Left lung (tissue), 14 donors: ENCODE measurements around the gene GOLGA8N. TPM values are rescaled to one million over a fixed set of nuclear protein-coding genes. Genes with fewer than 3 reads are reported as not detected.
A peak's percentile ranks its signal among the peaks of the same experiment; 100 is the strongest.
"Not testable (repeated sequence)": the region's sequence is repeated elsewhere in the genome, so short reads cannot be mapped to it uniquely, and the experiment has no call there.

Experiments used
- ATAC-seq: fragments of 200-7000 bp; cut with Tn5 transposase; one replicate; pipeline ENCODE4 v1.9.1; 2020; ENCODE audit warnings: moderate library complexity
- DNase-seq, 4 donors: peaks; one replicate each; pipeline ENCODE4 v3.0.0-alpha.2; 2013 to 2020
- H3K27ac ChIP-seq, 2 donors: fragments of 200-600 bp; sonication (generic) in 1 of 2; one replicate each; pipeline versions ENCODE4 v1.5.0 to v1.8.0; 2020 to 2021
- H3K27me3 ChIP-seq, 2 donors: fragments of 200-600 bp; sonication (generic) in 1 of 2; one replicate each; pipeline versions ENCODE4 v1.5.0 to v1.8.0; 2020 to 2021
- H3K36me3 ChIP-seq, 2 donors: fragments of 200-600 bp; sonication (generic) in 1 of 2; one replicate each; pipeline versions ENCODE4 v1.5.0 to v1.8.0; 2020 to 2021
- H3K4me1 ChIP-seq, 2 donors: fragments of 200-600 bp; one replicate each; pipeline ENCODE4 v1.8.0; 2021
- H3K4me3 ChIP-seq, 2 donors: fragments of 200-600 bp; sonication (generic) in 1 of 2; one replicate each; pipeline versions ENCODE4 v1.5.0 to v1.8.0; 2020 to 2021; ENCODE audit warnings: mild to moderate bottlenecking in 1 of 2
- H3K9me3 ChIP-seq, 2 donors: fragments of 200-600 bp; sonication (generic) in 1 of 2; one replicate each; pipeline versions ENCODE4 v1.5.0 to v1.8.0; 2020 to 2021
- CTCF ChIP-seq, 2 donors: fragments of 200-600 bp; sonication (generic) in 1 of 2; IDR thresholded peaks; one replicate each; pipeline versions ENCODE4 v1.5.0 to v1.8.0; 2021; ENCODE audit warnings: antibody characterized with exemption in 2 of 2
- intact Hi-C, 2 donors: fragments of 100-400 bp; cut with DNase I; formaldehyde crosslinking; loops; one replicate each; pipeline versions ENCODE4 v1.11.2 to v1.14.2; 2022
- long read RNA-seq, 12 donors: library from polyadenylated mRNA in 2 of 12; unstranded in 2 of 12; transcript quantifications; one replicate each; pipeline ENCODE4 v2.0.0 and lab custom pipeline, GENCODE V29; 2019 to 2026
- polyA plus RNA-seq, 6 donors: library from polyadenylated mRNA; unstranded; fragments of 120-200 nt; gene quantifications; one replicate each; pipeline ENCODE4 v1.2.1, GENCODE V29; 2013; ENCODE audit not compliant: insufficient read length in 6 of 6
- total RNA-seq, 2 donors: library from RNA; stranded (reverse); fragmentation: NEBNext Ultra II Directional; extraction: Animal tissue kit (Norgen Biotek cat#: 25700); gene quantifications; one replicate each; pipeline ENCODE4 v1.2.1, GENCODE V29; 2021
- donor health status: DM: no; HTN: yes; CAD: no.
- donor health status: DM: no; HTN: no; CAD: no.

The GOLGA8N gene
- total RNA-seq (1 to 10 TPM; 7.4 to 9.6 TPM), polyA plus RNA-seq (10 to 100 TPM; 24.0 to 39.4 (median 34.0) TPM)
- long read RNA-seq, donor 1 = 0 reads
- long read RNA-seq, donor 2, partial matches to known transcripts = 0 of 1 reads
- long read RNA-seq, donor 2, other reads (novel, unspliced or antisense) = 0 of 1 reads
- long read RNA-seq, donor 3 = 0 reads
- long read RNA-seq, donor 4, partial matches to known transcripts = 0 of 15 reads
- long read RNA-seq, donor 4, other reads (novel, unspliced or antisense) = 15 of 15 reads
- long read RNA-seq, donor 5, partial matches to known transcripts = 0 of 1 reads
- long read RNA-seq, donor 5, other reads (novel, unspliced or antisense) = 0 of 1 reads
- long read RNA-seq, donor 6 = 0 reads
- long read RNA-seq, donor 7 = 0 reads
- long read RNA-seq, donor 8 = 0 reads
- long read RNA-seq, donor 9 = 0 reads
- long read RNA-seq, donor 10 = 0 reads
- long read RNA-seq, donor 11 = 0 reads
- long read RNA-seq, donor 12 = 0 reads

- H3K27ac ChIP-seq, H3K27me3 ChIP-seq, ATAC-seq, H3K4me1 ChIP-seq, intact Hi-C loops, H3K4me3 ChIP-seq, DNase-seq, H3K36me3 ChIP-seq, H3K9me3 ChIP-seq: not testable (repeated sequence)
These were observed at the start of gene GOLGA8N for GRCh38 chr15:32593151-32593550. GOLGA8N (plus strand) TSS chr15:32593456.

- H3K4me1 ChIP-seq, H3K27ac ChIP-seq, H3K9me3 ChIP-seq, H3K27me3 ChIP-seq, H3K4me3 ChIP-seq, H3K36me3 ChIP-seq, DNase-seq, intact Hi-C loops, ATAC-seq: not testable (repeated sequence)
These were observed 49.8 kb upstream of the GOLGA8N start for GRCh38 chr15:32543456-32543855.

GRCh38 chr15:32545129-32545528 lies 48.1 kb upstream of the GOLGA8N start:
- H3K27me3 ChIP-seq, DNase-seq, H3K9me3 ChIP-seq, H3K36me3 ChIP-seq, H3K4me3 ChIP-seq, H3K4me1 ChIP-seq, H3K27ac ChIP-seq, intact Hi-C loops: not testable (repeated sequence)
- peak; percentile 48 for ATAC-seq

- H3K36me3 ChIP-seq, H3K27ac ChIP-seq, intact Hi-C loops, H3K9me3 ChIP-seq, H3K4me1 ChIP-seq, DNase-seq, H3K27me3 ChIP-seq, H3K4me3 ChIP-seq, ATAC-seq: not testable (repeated sequence)
These were observed 38.7 kb upstream of the GOLGA8N start for GRCh38 chr15:32554587-32554986.

- H3K27ac ChIP-seq, H3K36me3 ChIP-seq, intact Hi-C loops, DNase-seq, H3K4me3 ChIP-seq, ATAC-seq, H3K4me1 ChIP-seq, H3K27me3 ChIP-seq, H3K9me3 ChIP-seq: not testable (repeated sequence)
These were observed 31.1 kb upstream of the GOLGA8N start for GRCh38 chr15:32562198-32562597.

GRCh38 chr15:32568988-32569387 lies 24.3 kb upstream of the GOLGA8N start:
- H3K27ac ChIP-seq, intact Hi-C loops, DNase-seq, H3K4me1 ChIP-seq, H3K4me3 ChIP-seq, H3K36me3 ChIP-seq, H3K27me3 ChIP-seq, ATAC-seq, H3K9me3 ChIP-seq: not testable (repeated sequence)

- H3K27ac ChIP-seq, H3K4me3 ChIP-seq, intact Hi-C loops, H3K36me3 ChIP-seq, DNase-seq, H3K9me3 ChIP-seq, ATAC-seq, H3K27me3 ChIP-seq, H3K4me1 ChIP-seq: not testable (repeated sequence)
These were observed 14.8 kb upstream of the GOLGA8N start for GRCh38 chr15:32578482-32578881.

- peak in 1 of 4 donors; percentile 2 for DNase-seq
- H3K27me3 ChIP-seq, H3K27ac ChIP-seq, H3K4me1 ChIP-seq, H3K4me3 ChIP-seq, H3K36me3 ChIP-seq, ATAC-seq, H3K9me3 ChIP-seq, intact Hi-C loops: not testable (repeated sequence)
These were observed 7.4 kb upstream of the GOLGA8N start for GRCh38 chr15:32585844-32586243.

GRCh38 chr15:32609518-32609917 lies 16.3 kb downstream of the GOLGA8N start:
- H3K4me3 ChIP-seq, H3K4me1 ChIP-seq, H3K36me3 ChIP-seq, intact Hi-C loops, H3K27me3 ChIP-seq, H3K9me3 ChIP-seq, H3K27ac ChIP-seq, DNase-seq: not testable (repeated sequence)
- ATAC-seq = peak; percentile 31

GRCh38 chr15:32610719-32611118 lies 17.5 kb downstream of the GOLGA8N start:
- H3K4me3 ChIP-seq, H3K36me3 ChIP-seq, H3K27ac ChIP-seq, intact Hi-C loops, H3K4me1 ChIP-seq, H3K9me3 ChIP-seq, H3K27me3 ChIP-seq: not testable (repeated sequence)
- DNase-seq = peak in 1 of 4 donors; percentile 16
- ATAC-seq = peak; percentile 20
- TF ChIP-seq CTCF (IDR thresholded peaks at IDR 0.05) = peak; percentile 25 to 29

GRCh38 chr15:32614712-32615050 lies 21.4 kb downstream of the GOLGA8N start:
- H3K9me3 ChIP-seq, H3K27me3 ChIP-seq, H3K4me1 ChIP-seq, intact Hi-C loops, H3K36me3 ChIP-seq: not testable (repeated sequence)
- H3K4me3 ChIP-seq = peak overlapping the region; percentile 44 to 54
- peak; percentile 73 for ATAC-seq
- peak overlapping the region; percentile 85 to 86 for H3K27ac ChIP-seq
- peak in 1 of 4 donors; percentile 51 for DNase-seq

GRCh38 chr15:32615051-32615870 lies 22.0 kb downstream of the GOLGA8N start, which contains the start of gene ARHGAP11A:
ARHGAP11A (plus strand) TSS chr15:32615504; CDS start chr15:32616212, 708 bp downstream.
- intact Hi-C loops, H3K4me1 ChIP-seq, H3K36me3 ChIP-seq, H3K9me3 ChIP-seq, H3K27me3 ChIP-seq: not testable (repeated sequence)
- Histone ChIP-seq H3K27ac (peak within 1 kb of the TSS; percentile 85 to 86), H3K4me3 (peak within 1 kb of the TSS; percentile 44 to 54)
- peak; percentile 81 to 91 (median 84) for DNase-seq
- ATAC-seq = peak; percentile 93
